GM12878 (cell line): ENCODE measurements around the gene SIGLEC11. TPM values are rescaled to one million over a fixed set of nuclear protein-coding genes. Genes with fewer than 3 reads are reported as not detected.

Source experiments
- CBFB ChIP-seq: IDR thresholded peaks from 2 replicates; pipeline ENCODE4 v1.6.1; 2016; ENCODE audit warnings: antibody characterized with exemption, low read depth
- CREB1 ChIP-seq: IDR thresholded peaks from 2 replicates; pipeline ENCODE4 v1.6.1; 2012; ENCODE audit warnings: low read depth, mild to moderate bottlenecking, inconsistent platforms
- DPF2 ChIP-seq: fragments of 450-650 bp; IDR thresholded peaks from 2 replicates; pipeline ENCODE4 v1.6.1; 2017; ENCODE audit warnings: mild to moderate bottlenecking
- ESRRA ChIP-seq: IDR thresholded peaks from 2 replicates; pipeline ENCODE4 v1.6.1; 2012; ENCODE audit warnings: mild to moderate bottlenecking, low read length, improper control_type of control experiment
- HCFC1 ChIP-seq: fragments of 150-350 bp; IDR thresholded peaks from 2 replicates; pipeline ENCODE4 v1.6.1; 2014; ENCODE audit warnings: low read length
- IKZF1 ChIP-seq: fragments of 450-650 bp; conservative IDR thresholded peaks from 2 replicates; pipeline ENCODE4 v1.6.1; 2017; ENCODE audit warnings: antibody characterized with exemption, mild to moderate bottlenecking
- MEF2B ChIP-seq: fragments of 450-650 bp; IDR thresholded peaks from 2 replicates; pipeline ENCODE4 v1.6.1; 2018; ENCODE audit warnings: mild to moderate bottlenecking, moderate library complexity; ENCODE audit not compliant: partially characterized antibody, poor library complexity, severe bottlenecking
- MYB ChIP-seq: fragments of 150-350 bp; IDR thresholded peaks from 2 replicates; pipeline ENCODE4 v1.6.1; 2014; ENCODE audit warnings: mild to moderate bottlenecking, low read depth, low read length, borderline replicate concordance
- NFIC ChIP-seq: IDR thresholded peaks from 2 replicates; pipeline ENCODE4 v1.6.1; 2012; ENCODE audit warnings: low read depth, mild to moderate bottlenecking, inconsistent platforms, low read length, moderate library complexity
- POLR2AphosphoS5 ChIP-seq: IDR thresholded peaks from 2 replicates; pipeline ENCODE4 v1.6.1; 2011; ENCODE audit warnings: mild to moderate bottlenecking, low read length, inconsistent platforms
- POU2F2 ChIP-seq: IDR thresholded peaks from 3 replicates; pipeline ENCODE4 v1.6.1; 2011; ENCODE audit warnings: low read depth, mild to moderate bottlenecking, low read length, borderline replicate concordance
- RUNX3 ChIP-seq: IDR thresholded peaks from 2 replicates; pipeline ENCODE4 v1.6.1; 2012; ENCODE audit warnings: low read length, inconsistent platforms
- STAT1 ChIP-seq: fragments of 450-650 bp; conservative IDR thresholded peaks from 2 replicates; pipeline ENCODE4 v1.6.1; 2014; ENCODE audit warnings: antibody characterized with exemption, mild to moderate bottlenecking
- ZNF207 ChIP-seq: fragments of 450-650 bp; IDR thresholded peaks from 2 replicates; pipeline ENCODE4 v1.6.1; 2014; ENCODE audit warnings: antibody characterized with exemption, mild to moderate bottlenecking, borderline replicate concordance
- ZSCAN29 ChIP-seq: fragments of 450-650 bp; IDR thresholded peaks from 2 replicates; pipeline ENCODE4 v1.6.1; 2017; ENCODE audit warnings: mild to moderate bottlenecking, moderate library complexity
- polyA plus RNA-seq, 11 experiments: library from polyadenylated mRNA; depleted of rRNA in 4 of 11; unstranded in 6 of 11; stranded (reverse) in 5 of 11; fragments of >200 nt; fragmentation: Nextera tagmentation in 4 of 11; fragmentation: Illumina TruSeq in 1 of 11; extraction: Ambion mirVana in 4 of 11; extraction: Trizol in 1 of 11; gene quantifications; 1 replicate in 1 of 11; 2 replicates in 10 of 11; pipeline versions ENCODE4 v1.2.1 to v1.2.3, GENCODE V29; 2011 to 2016; ENCODE audit warnings: inconsistent platforms in 2 of 11, missing spikeins in 2 of 11, low read depth in 1 of 11
- total RNA-seq, 4 experiments: library from RNA; depleted of rRNA in 3 of 4; stranded (reverse); fragments of >200 nt in 3 of 4; fragmentation: Illumina TruSeq in 1 of 4; extraction: Trizol in 1 of 4; gene quantifications; 2 replicates each; pipeline versions ENCODE4 v1.2.1 to v1.2.3, GENCODE V29; 2013 to 2021
- TF ChIP-seq, protein P1 (sequence below): fragments of 450-650 bp; IDR thresholded peaks from 2 replicates; pipeline ENCODE4 v1.6.1; 2017; ENCODE audit warnings: borderline replicate concordance
- TF ChIP-seq, protein P2 (sequence below): fragments of 150-350 bp; IDR thresholded peaks from 2 replicates; pipeline ENCODE4 v1.6.1; 2016; ENCODE audit warnings: low read depth, low read length
- TF ChIP-seq, protein P3 (sequence below): fragments of 450-650 bp; IDR thresholded peaks from 2 replicates; pipeline ENCODE4 v1.6.1; 2017; ENCODE audit warnings: mild to moderate bottlenecking, low read depth, inconsistent platforms; ENCODE audit not compliant: poor library complexity, severe bottlenecking
- TF ChIP-seq, protein P4 (sequence below): fragments of 450-650 bp; IDR thresholded peaks from 2 replicates; pipeline ENCODE4 v1.6.1; 2017; ENCODE audit warnings: antibody characterized with exemption, mild to moderate bottlenecking, moderate library complexity

SIGLEC11 gene
- total and polyA plus RNA-seq, 10 of the 15 experiments (the other 5 are each of a cell fraction or from before 2014, with no cell fraction given), result not detected

DNA sequence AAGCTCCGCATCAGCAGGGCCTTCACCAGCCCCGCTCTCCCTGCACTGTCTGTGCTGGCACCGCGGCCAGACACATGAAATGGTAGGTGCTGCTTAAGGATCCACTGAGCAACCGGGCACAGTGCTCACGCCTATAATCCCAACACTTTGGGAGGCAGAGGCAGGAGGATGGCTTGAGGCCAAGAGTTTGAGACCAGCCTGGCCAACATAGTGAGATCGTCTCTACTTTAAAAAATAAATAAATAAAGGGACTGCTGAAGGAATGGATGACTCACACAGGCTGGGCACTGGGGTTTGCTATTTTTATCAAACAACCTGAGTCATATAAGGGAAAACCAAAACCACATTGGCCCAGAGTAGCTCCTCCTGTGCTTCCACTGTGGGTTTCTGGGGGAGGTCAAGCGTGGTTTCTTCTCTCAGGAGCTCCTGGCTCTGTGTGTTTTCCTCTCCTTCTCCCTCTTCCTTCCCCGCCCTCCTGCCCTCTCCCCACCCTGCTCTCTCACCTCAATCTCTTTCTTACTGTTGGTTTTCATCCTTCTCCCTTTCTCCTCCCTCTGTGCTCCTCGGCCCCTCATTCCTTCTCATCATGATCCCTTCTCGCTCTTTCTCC, 42.9 kb upstream of the SIGLEC11 start (continued):
- TF ChIP-seq, protein P1, sequence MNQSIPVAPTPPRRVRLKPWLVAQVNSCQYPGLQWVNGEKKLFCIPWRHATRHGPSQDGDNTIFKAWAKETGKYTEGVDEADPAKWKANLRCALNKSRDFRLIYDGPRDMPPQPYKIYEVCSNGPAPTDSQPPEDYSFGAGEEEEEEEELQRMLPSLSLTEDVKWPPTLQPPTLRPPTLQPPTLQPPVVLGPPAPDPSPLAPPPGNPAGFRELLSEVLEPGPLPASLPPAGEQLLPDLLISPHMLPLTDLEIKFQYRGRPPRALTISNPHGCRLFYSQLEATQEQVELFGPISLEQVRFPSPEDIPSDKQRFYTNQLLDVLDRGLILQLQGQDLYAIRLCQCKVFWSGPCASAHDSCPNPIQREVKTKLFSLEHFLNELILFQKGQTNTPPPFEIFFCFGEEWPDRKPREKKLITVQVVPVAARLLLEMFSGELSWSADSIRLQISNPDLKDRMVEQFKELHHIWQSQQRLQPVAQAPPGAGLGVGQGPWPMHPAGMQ, result no peak
- TF ChIP-seq MEF2B (peak; percentile 60), ESRRA (no peak), CBFB (peak; percentile 73; the same call in 1 of the 2 replicates), CREB1 (0 out of 2 replicates have a peak, but pooled peaks have one; percentile 12), NFIC (peak; percentile 68; the same call in 1 of the 2 replicates), POU2F2 (no peak), DPF2 (0 out of 2 replicates have a peak, but pooled peaks have one; percentile 52), MYB (no peak), STAT1 (no peak), POLR2AphosphoS5 (no peak), HCFC1 (no peak), IKZF1 (peak; percentile 63), ZNF207 (no peak), RUNX3 (peak; percentile 98), ZSCAN29 (no peak)
- TF ChIP-seq, protein P2, sequence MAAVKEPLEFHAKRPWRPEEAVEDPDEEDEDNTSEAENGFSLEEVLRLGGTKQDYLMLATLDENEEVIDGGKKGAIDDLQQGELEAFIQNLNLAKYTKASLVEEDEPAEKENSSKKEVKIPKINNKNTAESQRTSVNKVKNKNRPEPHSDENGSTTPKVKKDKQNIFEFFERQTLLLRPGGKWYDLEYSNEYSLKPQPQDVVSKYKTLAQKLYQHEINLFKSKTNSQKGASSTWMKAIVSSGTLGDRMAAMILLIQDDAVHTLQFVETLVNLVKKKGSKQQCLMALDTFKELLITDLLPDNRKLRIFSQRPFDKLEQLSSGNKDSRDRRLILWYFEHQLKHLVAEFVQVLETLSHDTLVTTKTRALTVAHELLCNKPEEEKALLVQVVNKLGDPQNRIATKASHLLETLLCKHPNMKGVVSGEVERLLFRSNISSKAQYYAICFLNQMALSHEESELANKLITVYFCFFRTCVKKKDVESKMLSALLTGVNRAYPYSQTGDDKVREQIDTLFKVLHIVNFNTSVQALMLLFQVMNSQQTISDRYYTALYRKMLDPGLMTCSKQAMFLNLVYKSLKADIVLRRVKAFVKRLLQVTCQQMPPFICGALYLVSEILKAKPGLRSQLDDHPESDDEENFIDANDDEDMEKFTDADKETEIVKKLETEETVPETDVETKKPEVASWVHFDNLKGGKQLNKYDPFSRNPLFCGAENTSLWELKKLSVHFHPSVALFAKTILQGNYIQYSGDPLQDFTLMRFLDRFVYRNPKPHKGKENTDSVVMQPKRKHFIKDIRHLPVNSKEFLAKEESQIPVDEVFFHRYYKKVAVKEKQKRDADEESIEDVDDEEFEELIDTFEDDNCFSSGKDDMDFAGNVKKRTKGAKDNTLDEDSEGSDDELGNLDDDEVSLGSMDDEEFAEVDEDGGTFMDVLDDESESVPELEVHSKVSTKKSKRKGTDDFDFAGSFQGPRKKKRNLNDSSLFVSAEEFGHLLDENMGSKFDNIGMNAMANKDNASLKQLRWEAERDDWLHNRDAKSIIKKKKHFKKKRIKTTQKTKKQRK, result no peak
- TF ChIP-seq, protein P3, sequence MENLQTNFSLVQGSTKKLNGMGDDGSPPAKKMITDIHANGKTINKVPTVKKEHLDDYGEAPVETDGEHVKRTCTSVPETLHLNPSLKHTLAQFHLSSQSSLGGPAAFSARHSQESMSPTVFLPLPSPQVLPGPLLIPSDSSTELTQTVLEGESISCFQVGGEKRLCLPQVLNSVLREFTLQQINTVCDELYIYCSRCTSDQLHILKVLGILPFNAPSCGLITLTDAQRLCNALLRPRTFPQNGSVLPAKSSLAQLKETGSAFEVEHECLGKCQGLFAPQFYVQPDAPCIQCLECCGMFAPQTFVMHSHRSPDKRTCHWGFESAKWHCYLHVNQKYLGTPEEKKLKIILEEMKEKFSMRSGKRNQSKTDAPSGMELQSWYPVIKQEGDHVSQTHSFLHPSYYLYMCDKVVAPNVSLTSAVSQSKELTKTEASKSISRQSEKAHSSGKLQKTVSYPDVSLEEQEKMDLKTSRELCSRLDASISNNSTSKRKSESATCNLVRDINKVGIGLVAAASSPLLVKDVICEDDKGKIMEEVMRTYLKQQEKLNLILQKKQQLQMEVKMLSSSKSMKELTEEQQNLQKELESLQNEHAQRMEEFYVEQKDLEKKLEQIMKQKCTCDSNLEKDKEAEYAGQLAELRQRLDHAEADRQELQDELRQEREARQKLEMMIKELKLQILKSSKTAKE, result no peak
- TF ChIP-seq, protein P4, sequence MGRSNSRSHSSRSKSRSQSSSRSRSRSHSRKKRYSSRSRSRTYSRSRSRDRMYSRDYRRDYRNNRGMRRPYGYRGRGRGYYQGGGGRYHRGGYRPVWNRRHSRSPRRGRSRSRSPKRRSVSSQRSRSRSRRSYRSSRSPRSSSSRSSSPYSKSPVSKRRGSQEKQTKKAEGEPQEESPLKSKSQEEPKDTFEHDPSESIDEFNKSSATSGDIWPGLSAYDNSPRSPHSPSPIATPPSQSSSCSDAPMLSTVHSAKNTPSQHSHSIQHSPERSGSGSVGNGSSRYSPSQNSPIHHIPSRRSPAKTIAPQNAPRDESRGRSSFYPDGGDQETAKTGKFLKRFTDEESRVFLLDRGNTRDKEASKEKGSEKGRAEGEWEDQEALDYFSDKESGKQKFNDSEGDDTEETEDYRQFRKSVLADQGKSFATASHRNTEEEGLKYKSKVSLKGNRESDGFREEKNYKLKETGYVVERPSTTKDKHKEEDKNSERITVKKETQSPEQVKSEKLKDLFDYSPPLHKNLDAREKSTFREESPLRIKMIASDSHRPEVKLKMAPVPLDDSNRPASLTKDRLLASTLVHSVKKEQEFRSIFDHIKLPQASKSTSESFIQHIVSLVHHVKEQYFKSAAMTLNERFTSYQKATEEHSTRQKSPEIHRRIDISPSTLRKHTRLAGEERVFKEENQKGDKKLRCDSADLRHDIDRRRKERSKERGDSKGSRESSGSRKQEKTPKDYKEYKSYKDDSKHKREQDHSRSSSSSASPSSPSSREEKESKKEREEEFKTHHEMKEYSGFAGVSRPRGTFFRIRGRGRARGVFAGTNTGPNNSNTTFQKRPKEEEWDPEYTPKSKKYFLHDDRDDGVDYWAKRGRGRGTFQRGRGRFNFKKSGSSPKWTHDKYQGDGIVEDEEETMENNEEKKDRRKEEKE, result no peak
